ENCODE data around the gene HSPB8.

DNA sequence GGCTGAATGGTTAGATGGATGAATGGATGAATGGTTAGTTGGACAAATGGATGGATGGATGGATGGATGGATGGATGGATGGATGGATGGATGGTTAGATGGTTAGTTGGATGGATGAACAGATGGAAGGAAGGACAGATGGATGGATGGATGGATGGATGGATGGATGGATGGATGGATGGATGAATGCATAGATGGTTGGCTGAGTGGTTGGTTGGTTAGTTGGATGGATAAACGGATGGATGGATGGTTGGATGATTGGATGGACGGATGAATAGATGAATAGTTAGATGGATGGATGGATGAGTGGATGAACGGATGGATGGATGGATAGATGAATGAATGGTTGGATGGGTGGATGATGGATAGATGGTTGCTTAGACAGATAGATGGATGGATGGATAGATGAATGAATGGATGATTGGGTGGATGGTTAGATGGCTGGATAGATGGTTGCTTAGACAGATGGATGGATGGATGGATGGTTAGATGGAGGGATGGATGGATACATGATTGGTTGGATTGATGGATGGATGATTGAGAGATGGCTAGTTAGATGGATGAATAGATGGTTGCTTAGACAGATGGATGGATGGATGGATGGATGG, 48.8 kb upstream of the HSPB8 start:
- TF ChIP-seq, protein P1, sequence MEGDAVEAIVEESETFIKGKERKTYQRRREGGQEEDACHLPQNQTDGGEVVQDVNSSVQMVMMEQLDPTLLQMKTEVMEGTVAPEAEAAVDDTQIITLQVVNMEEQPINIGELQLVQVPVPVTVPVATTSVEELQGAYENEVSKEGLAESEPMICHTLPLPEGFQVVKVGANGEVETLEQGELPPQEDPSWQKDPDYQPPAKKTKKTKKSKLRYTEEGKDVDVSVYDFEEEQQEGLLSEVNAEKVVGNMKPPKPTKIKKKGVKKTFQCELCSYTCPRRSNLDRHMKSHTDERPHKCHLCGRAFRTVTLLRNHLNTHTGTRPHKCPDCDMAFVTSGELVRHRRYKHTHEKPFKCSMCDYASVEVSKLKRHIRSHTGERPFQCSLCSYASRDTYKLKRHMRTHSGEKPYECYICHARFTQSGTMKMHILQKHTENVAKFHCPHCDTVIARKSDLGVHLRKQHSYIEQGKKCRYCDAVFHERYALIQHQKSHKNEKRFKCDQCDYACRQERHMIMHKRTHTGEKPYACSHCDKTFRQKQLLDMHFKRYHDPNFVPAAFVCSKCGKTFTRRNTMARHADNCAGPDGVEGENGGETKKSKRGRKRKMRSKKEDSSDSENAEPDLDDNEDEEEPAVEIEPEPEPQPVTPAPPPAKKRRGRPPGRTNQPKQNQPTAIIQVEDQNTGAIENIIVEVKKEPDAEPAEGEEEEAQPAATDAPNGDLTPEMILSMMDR (conservative IDR thresholded peaks at IDR 0.05): no peak
- no peak for TF ChIP-seq ZFX (IDR thresholded peaks at IDR 0.05)
